ENCODE results near the gene KRTAP4-11. TPM values are rescaled to one million over a fixed set of nuclear protein-coding genes. Genes with fewer than 3 reads are reported as not detected.

Gene KRTAP4-11
- total and polyA plus RNA-seq, 10 of the 15 experiments (the other 5 are each of a cell fraction or from before 2014, with no cell fraction given), result not detected

GRCh38 chr17:41144846-41145245 lies 26.7 kb upstream of the KRTAP4-11 start:
- 27% methylated on average over 1 of the region's 1 CpG for WGBS (ENCODE audit: insufficient coverage, insufficient replicate concordance, low lambda C conversion rate, missing lambda C conversion rate)
- H3K36me3 ChIP-seq (ENCODE audit: control insufficient read depth in 2 of 2, insufficient read depth in 2 of 2, low read length in 1 of 2), result no peaks in the 10 kb centered on the region
- intact Hi-C loops (cut with micrococcal nuclease; ENCODE audit: unreplicated experiment) (no loop called here), in situ Hi-C loops (cut with MboI) (no loop called here)
- H3K4me2 ChIP-seq (ENCODE audit: control insufficient read depth, insufficient read depth), result no peak overlapping the region
- H3K9me3 ChIP-seq (replicated peaks; ENCODE audit: control insufficient read depth, insufficient read depth, low read length), result no peaks in the 10 kb centered on the region; the same call in 1 of the 3 replicates
- no peak overlapping the region for H3K4me3 ChIP-seq
- H2AFZ ChIP-seq (ENCODE audit: control insufficient read depth, low read depth, low read length), result no peak overlapping the region
- H3K9ac ChIP-seq (ENCODE audit: control insufficient read depth, insufficient read depth, low read length), result no peak overlapping the region
- H4K20me1 ChIP-seq (ENCODE audit: control insufficient read depth, insufficient read depth), result no peaks in the 10 kb centered on the region
- H3K4me1 ChIP-seq (ENCODE audit: control insufficient read depth, insufficient read depth, low read length), result no peaks in the 10 kb centered on the region
- ChIA-PET RAD21 (ENCODE audit: unreplicated experiment) (no interaction called here), POLR2A (no interaction called here), SMC1A (ENCODE audit: uncharacterized antibody, unreplicated experiment) (no interaction called here), CTCF (no interaction called here)
- DNase-seq (ENCODE audit: low read depth, low spot score), result no peak
- no peak for FAIRE-seq
- no peak overlapping the region for H3K27ac ChIP-seq (ENCODE audit: control insufficient read depth, insufficient read depth)
- no peak for ATAC-seq
- no peaks in the 10 kb centered on the region for H3K27me3 ChIP-seq (replicated peaks in 1 of 2; ENCODE audit: control insufficient read depth in 2 of 2, insufficient read depth in 2 of 2, low read length in 1 of 2)
- BruUV-seq (replicated peaks), result no TSS peak
- TF ChIP-seq CEBPZ (IDR thresholded peaks at IDR 0.05; ENCODE audit: low read depth, low read length) (no peak), POLR2AphosphoS5 (IDR thresholded peaks at IDR 0.05; ENCODE audit: low read length) (no peak), ESRRA (IDR thresholded peaks at IDR 0.05; ENCODE audit: low read length) (no peak), KAT2A (conservative IDR thresholded peaks at IDR 0.05; ENCODE audit: control insufficient read depth, low read depth, low read length) (no peak)
- TF ChIP-seq, protein P1, sequence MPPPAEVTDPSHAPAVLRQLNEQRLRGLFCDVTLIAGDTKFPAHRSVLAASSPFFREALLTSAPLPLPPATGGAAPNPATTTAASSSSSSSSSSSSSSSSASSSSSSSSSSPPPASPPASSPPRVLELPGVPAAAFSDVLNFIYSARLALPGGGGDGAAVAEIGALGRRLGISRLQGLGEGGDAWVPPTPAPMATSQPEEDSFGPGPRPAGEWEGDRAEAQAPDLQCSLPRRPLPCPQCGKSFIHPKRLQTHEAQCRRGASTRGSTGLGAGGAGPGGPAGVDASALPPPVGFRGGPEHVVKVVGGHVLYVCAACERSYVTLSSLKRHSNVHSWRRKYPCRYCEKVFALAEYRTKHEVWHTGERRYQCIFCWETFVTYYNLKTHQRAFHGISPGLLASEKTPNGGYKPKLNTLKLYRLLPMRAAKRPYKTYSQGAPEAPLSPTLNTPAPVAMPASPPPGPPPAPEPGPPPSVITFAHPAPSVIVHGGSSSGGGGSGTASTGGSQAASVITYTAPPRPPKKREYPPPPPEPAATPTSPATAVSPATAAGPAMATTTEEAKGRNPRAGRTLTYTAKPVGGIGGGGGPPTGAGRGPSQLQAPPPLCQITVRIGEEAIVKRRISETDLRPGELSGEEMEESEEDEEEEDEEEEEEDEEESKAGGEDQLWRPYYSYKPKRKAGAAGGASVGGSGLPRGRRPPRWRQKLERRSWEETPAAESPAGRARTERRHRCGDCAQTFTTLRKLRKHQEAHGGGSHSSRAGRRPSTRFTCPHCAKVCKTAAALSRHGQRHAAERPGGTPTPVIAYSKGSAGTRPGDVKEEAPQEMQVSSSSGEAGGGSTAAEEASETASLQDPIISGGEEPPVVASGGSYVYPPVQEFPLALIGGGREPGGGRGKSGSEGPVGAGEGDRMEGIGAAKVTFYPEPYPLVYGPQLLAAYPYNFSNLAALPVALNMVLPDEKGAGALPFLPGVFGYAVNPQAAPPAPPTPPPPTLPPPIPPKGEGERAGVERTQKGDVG (CRISPR knock-in tag; IDR thresholded peaks at IDR 0.05), result no peak
- H3K79me2 ChIP-seq (ENCODE audit: control insufficient read depth, insufficient read depth, low read length), result no peaks in the 10 kb centered on the region
